NT2/D1 (cell line): ENCODE data around the gene FIGNL1.

Experiments
- SUZ12 ChIP-seq: IDR thresholded peaks from 2 replicates; pipeline ENCODE4 v1.6.1; 2011; ENCODE audit not compliant: insufficient read length, insufficient read depth; ENCODE audit errors: extremely low read depth
- YY1 ChIP-seq: IDR thresholded peaks from 2 replicates; pipeline ENCODE4 v1.6.1; 2011; ENCODE audit not compliant: insufficient read length, insufficient read depth

GRCh38 chr7:50495746-50496145 is 45.6 kb upstream of the FIGNL1 start:
- no peak for TF ChIP-seq YY1
- TF ChIP-seq SUZ12: no peak
